CD14-positive monocyte (primary cell): ENCODE results near the gene ZNF674. TPM values are rescaled to one million over a fixed set of nuclear protein-coding genes. Genes with fewer than 3 reads are reported as not detected.
"Not testable (repeated sequence)": the region's sequence is repeated elsewhere in the genome, so short reads cannot be mapped to it uniquely, and the experiment has no call there.

Experiments
- DNase-seq, 3 donors: peaks; one replicate each; pipeline ENCODE4 v3.0.0-alpha.2; 2011 to 2022
- H2AFZ ChIP-seq: 2 replicates; pipeline ENCODE4 v1.6.0; 2012; ENCODE audit warnings: mild to moderate bottlenecking, low read depth, low read length, inconsistent platforms; ENCODE audit not compliant: insufficient read depth, poor library complexity, severe bottlenecking
- H3K27ac ChIP-seq, 2 donors: 1 replicate in 1 of 2; 2 replicates in 1 of 2; pipeline ENCODE4 v1.5.1; 2012 to 2013; ENCODE audit warnings: low read length in 2 of 2, control low read depth in 1 of 2, inconsistent platforms in 1 of 2, low read depth in 1 of 2, mild to moderate bottlenecking in 1 of 2
- H3K27me3 ChIP-seq, 2 donors: one replicate each; pipeline versions ENCODE4 v1.6.0 to v1.6.1; 2011 to 2013; ENCODE audit warnings: low read length in 2 of 2; ENCODE audit not compliant: control insufficient read depth in 2 of 2, insufficient read depth in 2 of 2
- H3K36me3 ChIP-seq, 2 donors: replicated peaks in 1 of 2; 1 replicate in 1 of 2; 2 replicates in 1 of 2; pipeline versions ENCODE4 v1.5.1 to v1.6.1; 2012 to 2013; ENCODE audit warnings: low read length in 2 of 2, control low read depth in 1 of 2, inconsistent platforms in 1 of 2, mild to moderate bottlenecking in 1 of 2; ENCODE audit not compliant: insufficient read depth in 2 of 2, control insufficient read depth in 1 of 2
- H3K4me1 ChIP-seq, 2 donors: 1 replicate in 1 of 2; 2 replicates in 1 of 2; pipeline versions ENCODE4 v1.5.1 to v1.6.1; 2012 to 2013; ENCODE audit warnings: low read length in 2 of 2, control low read depth in 1 of 2, inconsistent platforms in 1 of 2, mild to moderate bottlenecking in 1 of 2, moderate library complexity in 1 of 2; ENCODE audit not compliant: insufficient read depth in 2 of 2, control insufficient read depth in 1 of 2
- H3K4me2 ChIP-seq: replicated peaks from 2 replicates; pipeline ENCODE3; 2012; ENCODE audit warnings: low read length, moderate library complexity, mild to moderate bottlenecking; ENCODE audit not compliant: poor library complexity, severe bottlenecking; ENCODE audit errors: extremely low read depth
- H3K4me3 ChIP-seq, 3 experiments: fragments of 200-600 bp in 1 of 3; sonication (generic) in 1 of 3; replicated peaks in 1 of 3; 1 replicate in 2 of 3; 2 replicates in 1 of 3; pipeline ENCODE4 v1.5.1; 2011 to 2013; ENCODE audit warnings: low read length in 3 of 3, mild to moderate bottlenecking in 3 of 3, control low read depth in 2 of 3, low read depth in 2 of 3, inconsistent platforms in 1 of 3, moderate library complexity in 1 of 3
- H3K79me2 ChIP-seq: 2 replicates; pipeline ENCODE4 v1.6.0; 2012; ENCODE audit warnings: mild to moderate bottlenecking, control low read depth, inconsistent platforms, low read length, moderate library complexity; ENCODE audit not compliant: insufficient read depth
- H3K9ac ChIP-seq: 2 replicates; pipeline ENCODE4 v1.6.0; 2017; ENCODE audit warnings: low read length, mild to moderate bottlenecking; ENCODE audit not compliant: insufficient read depth, poor library complexity, severe bottlenecking
- H3K9me3 ChIP-seq, 2 donors: replicated peaks in 1 of 2; 1 replicate in 1 of 2; 2 replicates in 1 of 2; pipeline versions ENCODE4 v1.5.1 to v1.6.1; 2012 to 2013; ENCODE audit warnings: low read length in 2 of 2, control low read depth in 1 of 2; ENCODE audit not compliant: control insufficient read depth in 1 of 2, insufficient read depth in 1 of 2
- H4K20me1 ChIP-seq: 2 replicates; pipeline ENCODE4 v1.6.0; 2012; ENCODE audit warnings: mild to moderate bottlenecking, low read length, control low read depth, moderate library complexity; ENCODE audit not compliant: insufficient read depth
- H3K27ac Mint-ChIP-seq, 7 donors: one replicate each; pipeline ENCODE4 v1.8.0; 2020; ENCODE audit warnings: mild to moderate bottlenecking in 7 of 7, mixed read lengths in 7 of 7, moderate library complexity in 6 of 7, inconsistent platforms in 2 of 7
- H3K27me3 Mint-ChIP-seq, 3 donors: one replicate each; pipeline ENCODE4 v1.8.0; 2021 to 2022; ENCODE audit warnings: low read depth in 3 of 3, mild to moderate bottlenecking in 3 of 3, mixed read lengths in 3 of 3, moderate library complexity in 3 of 3, inconsistent platforms in 1 of 3
- H3K36me3 Mint-ChIP-seq, 2 donors: one replicate each; pipeline ENCODE4 v1.8.0; 2020; ENCODE audit warnings: mixed read lengths in 2 of 2, inconsistent platforms in 1 of 2, mild to moderate bottlenecking in 1 of 2
- H3K4me1 Mint-ChIP-seq: one replicate; pipeline ENCODE4 v1.8.0; 2020; ENCODE audit warnings: mild to moderate bottlenecking, mixed read lengths
- H3K4me3 Mint-ChIP-seq, 2 donors: one replicate each; pipeline ENCODE4 v1.8.0; 2020; ENCODE audit warnings: mild to moderate bottlenecking in 2 of 2, mixed read lengths in 2 of 2, moderate library complexity in 1 of 2
- H3K9me3 Mint-ChIP-seq, 7 donors: one replicate each; pipeline ENCODE4 v1.8.0; 2020 to 2022; ENCODE audit warnings: mixed read lengths in 7 of 7, mild to moderate bottlenecking in 6 of 7, moderate library complexity in 6 of 7, inconsistent platforms in 2 of 7
- WGBS: methylation state at CpG from one replicate; pipeline ENCODE4 v1.1.5; 2013; ENCODE audit warnings: missing lambda C conversion rate; ENCODE audit not compliant: insufficient coverage; 5-methylcytosine and 5-hydroxymethylcytosine counted together
- intact Hi-C, 2 donors: fragments of 100-400 bp; cut with micrococcal nuclease; formaldehyde crosslinking; loops; one replicate each; pipeline versions ENCODE4 v1.15.0 to v1.15.1; 2023
- polyA plus RNA-seq, 3 donors: library from polyadenylated mRNA; depleted of rRNA in 1 of 3; unstranded in 2 of 3; stranded (reverse) in 1 of 3; fragments of 300-500 nt in 2 of 3; fragments of >200 nt in 1 of 3; fragmentation: Illumina TruSeq in 2 of 3; gene quantifications; 1 replicate in 2 of 3; 2 replicates in 1 of 3; pipeline ENCODE4 v1.2.3, GENCODE V29; 2012 to 2021
- TF ChIP-seq, protein P1 (sequence below): fragments of 200-600 bp; IDR thresholded peaks from one replicate; pipeline ENCODE4 v1.8.0; 2022; ENCODE audit warnings: antibody characterized with exemption, mild to moderate bottlenecking

The ZNF674 gene
- polyA plus RNA-seq, 3 donors = 0.65 to 1.4 (median 0.93) TPM

DNA sequence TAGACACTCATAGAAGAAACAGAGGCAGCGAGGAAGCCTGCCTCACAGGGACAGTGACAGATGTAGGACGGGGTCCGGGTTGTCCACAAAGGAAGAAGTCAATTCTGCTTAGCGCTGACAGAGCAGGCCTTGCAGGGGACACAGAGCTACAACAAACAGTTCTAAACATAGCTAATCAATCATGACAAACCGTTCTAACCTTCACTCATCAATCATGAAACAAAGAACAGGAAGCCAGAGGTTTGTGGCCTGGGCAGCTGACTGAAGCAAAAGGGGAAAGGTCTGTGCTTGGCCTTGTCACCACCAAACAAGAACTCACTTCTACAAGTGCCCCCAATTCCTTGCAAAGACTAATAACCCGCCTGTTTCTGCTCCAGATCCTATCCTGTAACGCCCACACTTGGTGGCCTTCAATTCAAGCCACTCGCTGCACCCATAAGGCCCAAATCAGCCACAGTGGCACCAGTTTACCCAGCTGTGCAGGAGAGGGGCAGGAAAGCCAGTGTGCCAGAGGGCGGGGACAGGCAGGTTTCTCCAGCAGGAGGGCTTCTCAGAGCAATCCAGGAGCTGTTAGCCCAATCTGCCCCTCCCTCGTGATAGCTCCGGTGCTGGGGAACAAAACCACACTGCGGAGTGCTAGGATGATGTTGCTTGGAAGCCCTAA, 15.3 kb downstream of the ZNF674 start:
- H2AFZ ChIP-seq, H3K9me3 Mint-ChIP-seq, H4K20me1 ChIP-seq, intact Hi-C loops, H3K79me2 ChIP-seq, DNase-seq, H3K27me3 ChIP-seq, H3K4me3 ChIP-seq, H3K36me3 ChIP-seq, H3K4me1 ChIP-seq, H3K27ac ChIP-seq, H3K4me3 Mint-ChIP-seq, H3K4me2 ChIP-seq, H3K4me1 Mint-ChIP-seq, H3K27me3 Mint-ChIP-seq, H3K9ac ChIP-seq, H3K9me3 ChIP-seq: not testable (repeated sequence)
- Mint-ChIP-seq H3K27ac (peak overlapping the region in 1 of 7 donors; percentile 66), H3K36me3 (peaks cover 19 to 20% of the 10 kb centered on the region in 2 donors)
- WGBS = no CpG with 5 or more reads among the region's 12 CpGs

DNA sequence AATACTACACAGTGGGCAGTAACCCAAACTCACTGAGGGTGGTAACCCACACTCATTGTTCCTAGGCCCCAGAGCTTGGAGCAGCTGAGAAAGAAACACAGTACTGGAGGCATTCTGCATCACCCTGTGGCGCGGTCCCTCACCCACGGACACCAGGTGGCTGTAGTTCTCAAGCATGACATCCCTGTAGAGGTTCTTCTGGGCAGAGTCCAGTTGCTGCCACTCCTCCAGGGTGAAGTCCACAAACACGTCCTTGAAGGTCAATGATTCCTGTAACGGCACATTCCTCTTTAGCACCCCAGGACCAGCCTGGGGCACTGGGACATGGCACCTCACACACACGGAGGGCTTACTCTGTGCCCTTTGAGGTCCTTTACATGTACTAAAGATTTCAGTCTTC, 16.6 kb downstream of the ZNF674 start:
- DNase-seq, H3K9me3 Mint-ChIP-seq, intact Hi-C loops, H3K27me3 Mint-ChIP-seq, H3K36me3 ChIP-seq, H3K4me1 Mint-ChIP-seq, H3K4me1 ChIP-seq, H3K9ac ChIP-seq, H3K79me2 ChIP-seq, H3K4me2 ChIP-seq, H4K20me1 ChIP-seq, H3K9me3 ChIP-seq, H3K4me3 Mint-ChIP-seq, H3K27me3 ChIP-seq, H2AFZ ChIP-seq, H3K27ac ChIP-seq, H3K4me3 ChIP-seq, H3K27ac Mint-ChIP-seq: not testable (repeated sequence)
- WGBS = no CpG with 5 or more reads among the region's 6 CpGs
- H3K36me3 Mint-ChIP-seq = peaks cover 20 to 24% of the 10 kb centered on the region in 2 donors

DNA sequence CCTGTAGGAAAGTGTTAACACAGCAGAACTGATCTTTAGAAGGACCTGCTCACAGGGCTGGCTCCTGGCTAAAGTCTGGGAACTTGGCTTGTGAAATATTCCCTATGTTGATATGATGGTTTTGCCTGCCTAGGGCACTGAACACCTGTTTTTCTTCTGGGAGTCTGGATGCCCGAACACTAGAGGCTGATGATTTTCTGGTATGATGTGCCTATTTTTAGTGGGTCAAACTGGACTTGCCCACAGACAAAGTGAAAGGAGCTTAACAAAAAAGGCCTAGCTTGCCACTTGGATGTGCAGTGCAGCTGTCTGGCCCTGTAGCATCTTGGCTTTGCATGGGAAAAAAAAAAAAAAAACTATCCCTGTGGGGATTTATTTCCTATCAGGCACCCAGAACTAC, 39.1 kb downstream of the ZNF674 start:
- H3K4me3 Mint-ChIP-seq = no peak overlapping the region
- intact Hi-C loops = no loop called here
- Histone ChIP-seq H3K36me3 (peaks cover 0 to 32% of the 10 kb centered on the region in 2 donors), H3K4me1 (no peaks in the 10 kb centered on the region), H3K9ac (no peak overlapping the region), H3K9me3 (peaks cover 27 to 53% of the 10 kb centered on the region in 2 donors), H3K27me3 (no peaks in the 10 kb centered on the region), H3K4me3 (no peak overlapping the region), H3K27ac (no peak overlapping the region), H4K20me1 (no peaks in the 10 kb centered on the region), H2AFZ (no peak overlapping the region), H3K79me2 (no peaks in the 10 kb centered on the region), H3K4me2 (no peak overlapping the region)
- H3K9me3 Mint-ChIP-seq = peaks cover 14 to 55% (median 43%) of the 10 kb centered on the region in 7 donors
- no CpG with 5 or more reads among the region's 1 CpG for WGBS
- peaks cover 17 to 31% of the 10 kb centered on the region in 2 donors for H3K36me3 Mint-ChIP-seq
- no peaks in the 10 kb centered on the region for H3K4me1 Mint-ChIP-seq
- DNase-seq = no peak
- TF ChIP-seq, protein P1, sequence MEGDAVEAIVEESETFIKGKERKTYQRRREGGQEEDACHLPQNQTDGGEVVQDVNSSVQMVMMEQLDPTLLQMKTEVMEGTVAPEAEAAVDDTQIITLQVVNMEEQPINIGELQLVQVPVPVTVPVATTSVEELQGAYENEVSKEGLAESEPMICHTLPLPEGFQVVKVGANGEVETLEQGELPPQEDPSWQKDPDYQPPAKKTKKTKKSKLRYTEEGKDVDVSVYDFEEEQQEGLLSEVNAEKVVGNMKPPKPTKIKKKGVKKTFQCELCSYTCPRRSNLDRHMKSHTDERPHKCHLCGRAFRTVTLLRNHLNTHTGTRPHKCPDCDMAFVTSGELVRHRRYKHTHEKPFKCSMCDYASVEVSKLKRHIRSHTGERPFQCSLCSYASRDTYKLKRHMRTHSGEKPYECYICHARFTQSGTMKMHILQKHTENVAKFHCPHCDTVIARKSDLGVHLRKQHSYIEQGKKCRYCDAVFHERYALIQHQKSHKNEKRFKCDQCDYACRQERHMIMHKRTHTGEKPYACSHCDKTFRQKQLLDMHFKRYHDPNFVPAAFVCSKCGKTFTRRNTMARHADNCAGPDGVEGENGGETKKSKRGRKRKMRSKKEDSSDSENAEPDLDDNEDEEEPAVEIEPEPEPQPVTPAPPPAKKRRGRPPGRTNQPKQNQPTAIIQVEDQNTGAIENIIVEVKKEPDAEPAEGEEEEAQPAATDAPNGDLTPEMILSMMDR = no peak
- H3K27me3 Mint-ChIP-seq = peaks cover 0 to 2% (median 0%) of the 10 kb centered on the region in 3 donors
- no peak overlapping the region for H3K27ac Mint-ChIP-seq
